A673 (cell line): ENCODE results near the gene OTOG.

Source experiments
- EZH2 ChIP-seq: fragments of 200-600 bp; sonication (generic); IDR thresholded peaks from 2 replicates; pipeline ENCODE4 v1.6.1; 2017; ENCODE audit warnings: borderline replicate concordance, low read depth, mild to moderate bottlenecking, mixed read lengths, antibody characterized with exemption, low read length; ENCODE audit not compliant: poor library complexity, severe bottlenecking
- TF ChIP-seq, protein P1 (sequence below): fragments of 300-800, 200-600 bp; sonication (generic); conservative IDR thresholded peaks from 2 replicates; pipeline ENCODE4 v1.5.1; 2017; ENCODE audit warnings: low read depth, mild to moderate bottlenecking, antibody characterized with exemption, low read length, moderate library complexity, mixed read lengths

GRCh38 chr11:17575431-17576425 lies 28.7 kb downstream of the OTOG start:
- TF ChIP-seq, protein P1, sequence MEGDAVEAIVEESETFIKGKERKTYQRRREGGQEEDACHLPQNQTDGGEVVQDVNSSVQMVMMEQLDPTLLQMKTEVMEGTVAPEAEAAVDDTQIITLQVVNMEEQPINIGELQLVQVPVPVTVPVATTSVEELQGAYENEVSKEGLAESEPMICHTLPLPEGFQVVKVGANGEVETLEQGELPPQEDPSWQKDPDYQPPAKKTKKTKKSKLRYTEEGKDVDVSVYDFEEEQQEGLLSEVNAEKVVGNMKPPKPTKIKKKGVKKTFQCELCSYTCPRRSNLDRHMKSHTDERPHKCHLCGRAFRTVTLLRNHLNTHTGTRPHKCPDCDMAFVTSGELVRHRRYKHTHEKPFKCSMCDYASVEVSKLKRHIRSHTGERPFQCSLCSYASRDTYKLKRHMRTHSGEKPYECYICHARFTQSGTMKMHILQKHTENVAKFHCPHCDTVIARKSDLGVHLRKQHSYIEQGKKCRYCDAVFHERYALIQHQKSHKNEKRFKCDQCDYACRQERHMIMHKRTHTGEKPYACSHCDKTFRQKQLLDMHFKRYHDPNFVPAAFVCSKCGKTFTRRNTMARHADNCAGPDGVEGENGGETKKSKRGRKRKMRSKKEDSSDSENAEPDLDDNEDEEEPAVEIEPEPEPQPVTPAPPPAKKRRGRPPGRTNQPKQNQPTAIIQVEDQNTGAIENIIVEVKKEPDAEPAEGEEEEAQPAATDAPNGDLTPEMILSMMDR: no peak
- no peak for TF ChIP-seq EZH2
